ENCODE data around the gene MLLT1.
A peak's percentile ranks its signal among the peaks of the same experiment; 100 is the strongest.

Gene MLLT1

GRCh38 chr19:6260912-6261650 is 18.7 kb downstream of the MLLT1 start:
- Histone ChIP-seq H3K27ac (no peak overlapping the region), H3K36me3 (ENCODE audit: insufficient read depth) (peaks cover 6% of the 10 kb centered on the region; the same call in 1 of the 2 replicates), H3K4me3 (IDR thresholded peaks at IDR 0.05; ENCODE audit: insufficient read depth, low read depth, low read length) (no peak overlapping the region), H3K4me1 (ENCODE audit: low read depth, poor library complexity, severe bottlenecking) (no peaks in the 10 kb centered on the region), H3K27me3 (ENCODE audit: insufficient read depth, low read depth) (no peaks in the 10 kb centered on the region), H4K20me1 (ENCODE audit: insufficient read depth) (no peaks in the 10 kb centered on the region), H3K4me2 (no peak overlapping the region), H3K79me2 (ENCODE audit: insufficient read depth, low read depth) (peaks cover 27% of the 10 kb centered on the region; the same call in 1 of the 2 replicates), H2AFZ (ENCODE audit: low read depth) (no peak overlapping the region), H3K9ac (no peak overlapping the region)
- peak; percentile 60 for TF ChIP-seq CTCF (conservative IDR thresholded peaks at IDR 0.05; ENCODE audit: low read depth, low read length)

- Histone ChIP-seq H3K27me3 (ENCODE audit: insufficient read depth, low read depth) (no peaks in the 10 kb centered on the region), H4K20me1 (ENCODE audit: insufficient read depth) (no peaks in the 10 kb centered on the region), H3K4me3 (IDR thresholded peaks at IDR 0.05; ENCODE audit: insufficient read depth, low read depth, low read length) (no peak overlapping the region), H3K27ac (no peak overlapping the region), H3K9ac (no peak overlapping the region), H3K36me3 (ENCODE audit: insufficient read depth) (peaks cover 6% of the 10 kb centered on the region; the same call in 1 of the 2 replicates), H2AFZ (ENCODE audit: low read depth) (no peak overlapping the region), H3K4me2 (no peak overlapping the region), H3K79me2 (ENCODE audit: insufficient read depth, low read depth) (peaks cover 21% of the 10 kb centered on the region; the same call in 1 of the 2 replicates), H3K4me1 (ENCODE audit: low read depth, poor library complexity, severe bottlenecking) (no peaks in the 10 kb centered on the region)
- no peak for TF ChIP-seq CTCF (conservative IDR thresholded peaks at IDR 0.05; ENCODE audit: low read depth, low read length)
Measured at GRCh38 chr19:6260376-6260775, 19.4 kb downstream of the MLLT1 start.

GRCh38 chr19:6259312-6259861 is 20.4 kb downstream of the MLLT1 start:
- TF ChIP-seq CTCF (conservative IDR thresholded peaks at IDR 0.05; ENCODE audit: low read depth, low read length): no peak
- Histone ChIP-seq H2AFZ (ENCODE audit: low read depth) (no peak overlapping the region), H3K27me3 (ENCODE audit: insufficient read depth, low read depth) (no peaks in the 10 kb centered on the region), H3K79me2 (ENCODE audit: insufficient read depth, low read depth) (peaks cover 17% of the 10 kb centered on the region; the same call in 1 of the 2 replicates), H3K4me2 (no peak overlapping the region), H3K4me3 (IDR thresholded peaks at IDR 0.05; ENCODE audit: insufficient read depth, low read depth, low read length) (no peak overlapping the region), H3K27ac (no peak overlapping the region), H3K4me1 (ENCODE audit: low read depth, poor library complexity, severe bottlenecking) (no peaks in the 10 kb centered on the region), H4K20me1 (ENCODE audit: insufficient read depth) (no peaks in the 10 kb centered on the region), H3K36me3 (ENCODE audit: insufficient read depth) (peaks cover 6% of the 10 kb centered on the region; the same call in 1 of the 2 replicates), H3K9ac (no peak overlapping the region)

GRCh38 chr19:6258812-6259311 is 20.9 kb downstream of the MLLT1 start:
- Histone ChIP-seq H3K27me3 (ENCODE audit: insufficient read depth, low read depth) (no peaks in the 10 kb centered on the region), H3K79me2 (ENCODE audit: insufficient read depth, low read depth) (peaks cover 22% of the 10 kb centered on the region; the same call in 1 of the 2 replicates), H2AFZ (ENCODE audit: low read depth) (no peak overlapping the region), H3K4me3 (IDR thresholded peaks at IDR 0.05; ENCODE audit: insufficient read depth, low read depth, low read length) (no peak overlapping the region), H3K4me2 (no peak overlapping the region), H3K36me3 (ENCODE audit: insufficient read depth) (peaks cover 6% of the 10 kb centered on the region; the same call in 1 of the 2 replicates), H3K4me1 (ENCODE audit: low read depth, poor library complexity, severe bottlenecking) (no peaks in the 10 kb centered on the region), H3K27ac (no peak overlapping the region), H3K9ac (no peak overlapping the region), H4K20me1 (ENCODE audit: insufficient read depth) (no peaks in the 10 kb centered on the region)
- no peak for TF ChIP-seq CTCF (conservative IDR thresholded peaks at IDR 0.05; ENCODE audit: low read depth, low read length)
